Brain pericyte (primary cell): ENCODE measurements around the gene PTPRC.

Experiments used
- DNase-seq: peaks from one replicate; pipeline ENCODE4 v3.0.0-alpha.2; 2012; ENCODE audit warnings: low read depth, low spot score

Gene PTPRC

DNA sequence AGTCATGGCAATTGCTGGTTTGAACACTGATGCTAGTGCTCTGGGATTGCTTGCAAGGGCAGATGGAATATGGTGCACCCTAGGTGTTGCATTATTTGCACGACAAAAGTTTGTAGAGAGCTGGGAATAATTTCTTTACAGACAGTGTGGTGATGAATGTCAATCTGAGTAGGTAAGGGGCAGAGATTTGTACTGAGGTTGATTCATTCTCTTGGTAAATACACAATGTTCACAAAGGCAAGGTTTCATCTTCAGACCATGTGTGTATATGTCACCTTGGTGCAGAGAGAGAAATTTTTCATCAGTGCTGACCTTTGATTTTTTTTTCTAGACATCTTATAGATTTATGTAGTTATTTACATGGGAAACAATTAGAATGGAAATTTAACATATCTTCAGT lies 5.0 kb downstream of the PTPRC start:
- DNase-seq: no peak

DNA sequence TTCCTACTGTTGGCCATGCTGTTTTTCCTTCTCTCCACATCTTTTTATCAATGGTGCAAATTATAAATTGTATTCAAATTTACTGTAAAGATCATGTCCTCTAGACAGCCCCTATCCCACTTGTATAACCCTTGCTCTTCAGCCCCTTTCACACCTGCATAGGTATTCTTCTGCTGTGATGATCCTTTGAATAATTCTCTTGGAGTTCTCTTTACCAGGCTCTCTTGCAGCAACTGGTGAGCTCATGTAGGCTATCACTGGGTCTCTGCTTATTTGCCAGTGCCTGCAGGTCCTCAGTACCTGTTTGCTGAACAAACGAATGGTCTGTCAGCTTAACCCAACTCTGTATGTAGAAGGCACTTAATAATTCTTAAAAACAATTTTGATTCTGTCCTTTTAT lies 8.2 kb downstream of the PTPRC start:
- DNase-seq: no peak

DNA sequence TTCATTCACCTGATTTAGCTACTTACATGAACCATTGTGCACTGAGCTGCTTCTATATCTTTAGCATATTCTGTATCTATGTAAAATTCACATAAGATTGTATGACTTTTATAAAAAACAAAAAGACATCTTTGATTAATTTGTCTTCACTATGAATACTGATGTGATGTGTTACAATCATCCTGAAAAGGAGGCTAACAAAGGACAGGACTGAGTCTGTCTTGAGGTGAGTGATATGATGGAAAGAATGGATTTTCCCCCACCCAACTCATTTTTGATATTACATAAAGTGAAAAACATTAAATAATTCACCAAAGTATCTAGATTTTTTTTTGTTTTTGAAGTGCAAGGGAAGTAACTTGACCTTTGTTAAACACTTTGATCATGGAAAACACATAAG lies 9.8 kb downstream of the PTPRC start:
- DNase-seq: no peak

DNA sequence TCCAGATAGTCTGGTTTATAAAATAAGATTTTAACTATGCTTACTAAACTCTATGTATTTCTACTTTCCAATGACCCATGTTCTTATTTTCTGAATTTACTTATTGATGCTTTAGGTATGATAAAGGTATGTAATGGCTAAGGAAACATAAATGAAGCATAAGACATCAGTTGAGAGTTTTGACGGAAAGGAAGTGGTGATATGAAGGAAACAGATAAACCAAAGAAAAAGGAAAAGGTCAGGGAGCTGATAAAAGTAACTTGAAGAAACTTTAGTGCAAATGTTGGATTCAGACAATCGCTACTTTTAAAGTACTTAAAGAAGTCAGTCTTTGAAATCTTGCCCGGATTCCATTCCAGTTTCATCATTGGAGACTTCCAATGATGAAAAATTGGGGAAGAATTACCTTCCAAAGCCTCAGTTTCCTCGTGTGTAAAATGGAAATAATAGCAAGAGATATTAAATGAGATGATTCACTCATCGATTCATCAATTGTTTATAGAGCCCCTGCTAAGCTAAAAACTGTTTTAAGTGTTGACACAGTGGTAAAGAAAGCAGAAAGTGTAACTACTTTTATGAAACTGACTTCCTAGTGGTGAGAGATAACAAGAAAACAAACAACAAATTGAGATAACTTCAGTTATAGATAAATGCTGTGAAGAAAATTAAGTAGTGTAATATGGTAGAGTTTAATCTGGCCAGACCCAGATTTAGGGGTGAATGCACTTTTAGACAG lies 10.6 kb downstream of the PTPRC start:
- DNase-seq: no peak

DNA sequence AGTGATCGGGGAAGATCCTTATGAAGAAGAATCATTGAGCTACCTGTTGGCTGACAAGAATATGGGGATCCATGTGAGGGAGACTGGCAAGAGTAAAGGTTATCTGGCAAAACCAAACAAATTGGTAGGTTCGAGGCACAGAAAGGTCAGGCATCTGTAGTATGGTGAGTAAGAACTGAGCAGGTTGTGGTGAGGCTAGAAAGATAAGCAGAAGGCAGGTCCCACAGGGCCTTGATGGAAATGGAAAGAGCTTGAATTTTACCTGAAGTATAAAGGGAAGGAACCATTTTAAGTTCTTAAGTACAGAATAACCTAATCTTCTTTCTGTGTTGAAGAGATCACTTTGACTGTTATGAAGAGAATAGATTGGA lies 11.1 kb downstream of the PTPRC start:
- DNase-seq: no peak

DNA sequence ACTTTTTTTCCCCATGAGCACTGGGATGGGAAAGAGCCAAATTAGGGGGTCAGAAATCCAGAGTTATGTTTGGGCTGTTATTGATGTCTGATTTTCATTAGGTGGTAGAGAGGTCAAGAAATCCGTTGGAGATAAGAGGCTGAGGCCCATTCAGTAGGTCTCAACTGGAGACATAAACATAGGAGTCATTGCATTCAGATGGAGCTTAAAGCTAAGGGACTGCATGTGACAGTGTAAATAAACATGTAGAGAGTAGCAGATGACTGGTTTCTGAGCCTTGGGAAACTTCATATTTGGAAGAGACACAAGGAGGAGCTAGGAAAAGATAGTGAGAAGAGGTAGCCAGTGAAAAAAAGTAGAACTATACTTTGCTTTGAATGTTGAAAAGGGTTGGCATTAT lies 11.7 kb downstream of the PTPRC start:
- no peak for DNase-seq

DNA sequence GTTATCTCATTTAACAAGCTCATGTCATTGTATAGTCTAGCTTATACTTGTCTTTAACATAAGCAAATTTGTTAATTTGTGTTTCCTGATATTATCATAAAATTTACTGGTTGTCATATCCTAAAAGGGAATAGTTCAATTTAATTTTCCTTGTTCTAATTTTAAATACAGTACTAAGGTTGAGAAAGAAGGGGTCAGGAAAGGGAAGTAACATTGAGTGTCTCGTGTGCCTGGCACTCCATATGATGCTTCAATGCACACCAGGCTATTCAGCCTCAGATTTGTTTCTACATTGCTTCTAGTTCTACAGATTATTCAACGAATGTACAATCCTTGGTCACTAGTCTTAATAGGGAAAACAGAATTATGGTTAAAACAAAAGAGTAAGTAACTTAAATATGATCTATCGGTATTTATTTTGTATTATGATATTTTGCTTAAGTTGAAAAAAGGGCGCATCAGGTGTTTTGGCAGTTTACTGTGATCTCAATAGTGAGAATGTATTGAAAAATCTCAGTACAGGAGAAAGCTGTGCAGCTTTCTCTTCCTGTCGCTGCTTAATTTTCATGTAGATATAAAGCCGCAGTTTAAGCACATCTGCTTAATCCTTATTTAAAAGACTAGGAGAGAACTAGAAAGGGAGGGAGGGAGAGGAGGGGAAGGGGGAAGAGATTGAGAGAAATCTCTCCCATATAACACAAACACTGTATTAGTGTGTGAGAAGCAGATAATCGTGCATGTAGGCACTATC lies 13.0 kb downstream of the PTPRC start:
- DNase-seq: no peak

DNA sequence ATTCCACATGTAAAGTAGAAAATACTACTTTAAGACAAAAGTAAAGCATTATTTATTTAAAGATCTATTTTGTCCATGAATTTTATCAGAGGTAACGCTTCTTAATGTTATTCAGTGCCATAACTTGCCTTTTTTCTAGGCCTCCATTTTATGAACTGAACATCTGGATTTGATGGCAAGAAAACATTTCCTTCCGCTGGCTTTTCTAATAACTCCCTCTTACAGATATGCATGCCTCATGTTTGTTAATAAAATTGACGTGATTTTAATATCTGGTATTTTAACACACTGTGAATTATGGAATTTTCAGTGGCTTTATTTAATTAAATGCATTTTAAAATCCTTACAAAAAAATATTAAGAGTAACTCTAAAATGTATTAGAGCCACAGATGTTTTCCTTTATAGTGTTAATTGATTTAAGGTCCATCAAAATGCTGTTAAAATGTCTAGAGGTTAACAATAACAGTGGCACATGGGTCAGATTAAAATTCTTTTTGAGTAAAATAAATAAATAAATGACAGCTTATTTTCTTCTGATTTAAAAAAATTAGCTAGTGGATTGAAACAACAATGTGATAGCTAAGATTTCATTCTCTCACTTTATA lies 15.1 kb downstream of the PTPRC start:
- DNase-seq: no peak

DNA sequence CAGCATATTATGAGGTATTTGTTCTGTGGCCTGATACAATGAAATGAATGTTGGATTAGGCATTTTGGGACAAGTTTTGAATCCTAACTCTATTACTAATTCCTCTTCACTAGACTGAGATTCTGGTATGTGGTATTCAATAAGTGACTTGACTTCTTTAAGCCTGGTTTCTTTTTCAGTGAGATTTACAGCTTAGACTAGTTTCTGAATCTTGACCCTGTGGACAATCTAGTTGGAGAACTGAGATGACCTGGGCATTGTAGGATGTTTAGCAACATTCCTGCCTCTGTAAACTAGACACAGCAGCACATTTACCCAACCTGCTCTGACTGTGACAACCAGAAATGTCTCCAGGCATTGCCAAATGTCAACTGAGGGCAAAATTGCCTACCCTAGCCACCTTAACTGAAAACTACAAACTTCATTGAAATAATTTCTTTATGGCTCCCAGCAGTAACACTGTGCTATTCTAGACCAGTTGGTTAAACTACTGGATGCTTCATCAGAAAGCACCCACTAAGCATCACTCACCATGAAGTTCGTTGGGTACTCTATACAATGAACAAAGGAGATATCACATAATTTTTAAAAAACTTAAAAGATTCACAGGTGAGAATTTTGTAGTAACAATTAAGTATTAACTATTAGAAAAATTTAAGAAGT lies 16.8 kb downstream of the PTPRC start:
- DNase-seq: no peak

DNA sequence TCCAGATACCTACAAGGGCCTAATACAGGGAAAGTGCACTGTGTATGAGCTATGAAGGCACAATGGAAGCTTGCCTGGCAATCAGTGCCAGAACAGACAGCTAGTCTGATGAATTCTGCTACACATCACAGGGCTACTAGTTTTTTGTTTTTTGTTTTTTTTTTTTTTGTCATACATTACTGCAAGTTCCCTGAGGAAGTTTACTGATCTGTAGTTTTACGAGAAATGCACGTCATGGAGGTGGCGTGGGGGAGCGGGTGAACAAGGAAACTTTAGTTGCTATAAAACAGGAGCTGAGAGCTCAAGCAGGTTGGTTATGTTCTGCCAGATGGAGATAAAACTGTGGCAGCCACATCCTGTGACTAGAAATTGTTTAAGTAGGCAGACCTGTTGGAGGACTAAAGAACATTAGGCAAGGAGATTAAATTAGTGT lies 17.7 kb downstream of the PTPRC start:
- DNase-seq: no peak

DNA sequence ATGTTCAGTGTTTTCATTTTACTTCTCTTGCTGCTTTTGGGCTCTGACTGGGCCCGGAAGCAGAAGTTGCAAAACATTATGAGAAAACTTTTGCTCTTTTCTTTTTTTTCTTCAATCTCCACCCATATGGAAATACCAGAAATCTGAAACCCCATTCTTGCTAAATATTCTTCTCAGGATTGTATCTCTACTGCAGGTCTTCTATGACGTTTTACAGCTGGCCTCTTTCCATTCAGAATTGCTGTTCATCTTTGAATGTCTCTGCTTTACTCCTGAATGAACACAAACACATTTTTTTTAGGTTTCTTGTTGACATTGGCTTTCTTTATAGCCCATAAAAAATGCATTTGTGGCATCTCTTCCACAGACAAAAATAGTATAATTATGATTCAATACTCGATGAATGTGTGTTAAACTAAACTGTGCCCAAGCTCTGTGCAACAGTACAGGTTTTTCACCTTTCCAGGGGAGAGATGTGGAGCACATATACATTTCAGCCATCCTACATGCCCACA lies 18.8 kb downstream of the PTPRC start:
- peak; percentile 77 for DNase-seq

DNA sequence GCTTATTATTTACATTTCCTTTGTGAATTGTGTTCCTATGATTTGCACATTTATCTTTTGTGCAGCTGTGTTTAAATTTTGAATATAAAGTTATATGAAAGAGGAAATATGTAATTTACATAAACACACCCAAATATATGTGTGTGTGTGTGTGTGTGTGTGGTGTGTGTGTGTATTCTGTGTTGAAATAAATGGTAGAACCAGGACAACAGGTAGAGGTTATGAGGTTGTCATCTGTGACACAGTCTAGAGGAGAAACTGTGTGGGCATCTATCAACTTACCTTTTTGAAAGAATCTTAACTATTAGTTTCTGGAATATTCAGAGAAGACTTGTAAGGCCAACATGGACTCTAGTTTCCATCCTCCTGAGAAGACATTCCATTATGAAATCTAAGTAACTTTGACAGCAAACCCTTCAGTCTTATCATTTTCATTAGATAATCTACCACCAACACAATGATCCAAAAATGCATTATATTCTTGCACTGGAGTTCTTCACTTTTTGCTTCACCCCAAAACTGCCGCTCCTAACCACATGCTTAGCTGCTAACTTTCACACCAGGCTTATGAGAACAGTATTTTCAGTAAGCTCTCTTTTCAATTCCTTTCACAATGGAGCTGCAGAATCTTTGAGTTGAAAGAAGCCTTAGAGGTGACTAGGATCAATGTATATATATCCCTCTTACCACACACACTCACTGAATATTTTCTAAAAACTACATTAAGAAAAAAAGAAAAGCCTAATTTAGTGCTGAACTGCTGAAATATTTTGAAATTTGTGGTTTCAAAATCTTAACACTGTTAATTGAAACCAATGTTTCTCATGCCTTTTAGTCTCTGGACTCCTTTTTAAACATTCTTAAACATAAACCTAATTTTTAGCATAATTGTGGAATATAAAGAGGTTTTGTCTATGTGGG lies 21.8 kb downstream of the PTPRC start:
- no peak for DNase-seq

DNA sequence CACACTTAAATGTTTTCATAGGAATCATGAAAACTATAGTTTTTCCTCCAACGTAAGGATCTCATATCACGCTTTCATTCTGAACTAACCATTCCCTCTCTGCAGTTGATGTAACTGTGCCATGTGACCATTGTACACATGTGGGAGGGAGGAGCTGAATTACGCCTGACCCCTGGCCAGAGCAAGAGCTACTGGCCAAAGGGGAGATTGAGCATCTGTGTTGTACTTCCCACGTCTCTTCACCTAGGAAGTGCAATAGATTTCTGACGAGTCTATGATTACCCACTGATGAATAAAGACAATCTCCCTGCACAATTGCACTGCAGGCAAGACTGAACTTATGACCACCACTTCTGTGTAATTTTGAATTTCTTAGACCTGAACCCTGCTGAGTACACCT lies 24.0 kb downstream of the PTPRC start:
- no peak for DNase-seq

DNA sequence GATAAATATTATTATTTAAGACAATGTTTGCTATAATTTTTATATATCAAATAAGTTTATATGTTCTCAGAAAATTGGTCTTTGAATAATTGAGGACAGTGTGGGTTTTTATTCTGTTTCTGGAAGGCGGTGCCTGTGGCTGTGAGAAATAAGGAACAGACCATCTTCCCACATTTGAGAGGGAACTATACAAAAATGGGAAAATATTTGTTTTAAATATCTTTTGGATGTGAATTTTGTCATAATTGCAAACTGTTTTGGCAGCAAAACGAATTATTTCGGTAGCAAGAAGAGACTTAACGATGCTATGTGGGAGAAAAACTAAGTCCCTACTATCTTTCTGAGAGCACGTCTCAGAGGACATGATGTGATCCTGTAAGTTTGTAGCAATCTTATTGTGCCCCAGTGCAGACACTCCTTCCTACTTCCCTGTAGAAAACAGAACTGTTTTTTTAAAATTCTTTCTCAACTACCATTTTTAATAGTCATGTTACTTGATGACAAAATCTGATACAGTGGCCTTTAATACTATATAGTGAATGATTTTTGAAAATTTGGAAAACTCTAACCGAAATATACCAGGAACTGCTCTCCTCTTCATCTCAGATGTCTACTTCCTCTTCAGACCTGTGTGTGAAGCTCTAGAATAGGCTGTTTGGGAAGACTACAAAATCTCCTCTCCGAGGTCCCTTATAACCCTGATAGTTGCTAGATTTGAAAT lies 25.4 kb downstream of the PTPRC start:
- no peak for DNase-seq

DNA sequence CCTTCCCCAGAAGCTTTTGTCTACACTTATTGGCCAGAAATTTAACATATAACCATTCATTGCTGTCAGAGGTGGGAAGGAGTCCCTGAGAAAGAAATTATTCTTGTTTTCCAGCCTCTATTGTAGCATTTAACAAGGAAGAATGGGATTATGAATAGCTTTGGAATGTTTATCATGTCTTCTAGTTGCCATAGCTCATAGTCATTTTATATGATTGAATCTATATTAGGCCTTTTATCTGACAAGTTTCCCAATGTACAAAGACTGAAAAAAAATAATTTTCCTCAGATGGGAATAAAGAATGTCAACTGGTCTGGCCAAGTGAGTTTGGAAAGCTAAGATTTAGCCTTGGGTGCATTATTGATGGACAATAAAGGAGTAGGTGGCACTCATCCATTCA lies 28.3 kb downstream of the PTPRC start:
- DNase-seq: no peak

DNA sequence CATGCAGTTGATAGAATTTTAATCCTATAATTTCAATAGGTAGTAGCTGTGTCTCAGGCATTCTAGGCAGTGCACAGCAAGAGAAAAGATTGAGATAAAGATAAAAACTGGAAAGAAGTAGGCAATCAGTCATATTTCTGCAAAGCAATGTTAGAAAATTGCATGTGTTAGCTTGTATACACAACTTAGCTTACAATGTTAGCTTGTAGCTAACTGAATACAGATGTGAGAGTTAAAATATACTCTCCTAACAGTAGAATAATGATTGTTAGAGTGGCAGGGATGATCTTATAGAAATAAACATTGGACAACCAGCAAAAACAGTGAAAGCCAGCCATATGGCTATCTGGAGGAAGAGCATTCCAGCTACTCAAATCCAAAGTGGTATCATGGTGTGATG lies 29.0 kb downstream of the PTPRC start:
- DNase-seq: no peak

DNA sequence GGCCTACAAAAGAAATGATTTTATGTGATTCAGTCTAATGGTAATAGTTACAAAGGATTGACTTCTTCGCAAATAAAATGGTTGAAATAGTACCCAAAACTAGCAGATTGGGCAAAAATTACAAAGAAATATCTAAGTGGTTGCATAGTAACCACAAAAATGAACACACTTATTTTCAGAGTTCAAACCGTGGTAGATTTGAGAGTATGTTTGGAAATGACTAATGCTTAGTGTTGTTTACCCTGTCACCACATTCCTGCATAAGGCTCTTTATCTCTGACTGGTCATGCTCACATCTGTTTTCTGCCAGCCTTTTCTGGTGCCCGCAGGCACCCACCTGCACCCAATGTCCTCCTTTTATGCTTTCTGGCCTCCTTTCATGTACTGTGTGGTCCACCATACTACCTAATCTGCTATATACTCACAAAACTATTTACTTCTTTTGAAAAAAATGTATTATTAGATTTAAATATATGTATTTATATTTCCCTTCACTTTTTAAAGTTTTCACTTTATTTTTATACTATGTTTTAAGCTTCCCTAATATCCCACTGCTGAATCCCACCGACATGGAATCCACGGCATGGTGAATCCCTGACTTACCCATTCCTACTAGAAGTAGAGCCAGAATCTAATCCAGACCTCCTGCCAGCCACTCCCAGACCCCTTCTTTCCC lies 30.3 kb downstream of the PTPRC start:
- DNase-seq: no peak

DNA sequence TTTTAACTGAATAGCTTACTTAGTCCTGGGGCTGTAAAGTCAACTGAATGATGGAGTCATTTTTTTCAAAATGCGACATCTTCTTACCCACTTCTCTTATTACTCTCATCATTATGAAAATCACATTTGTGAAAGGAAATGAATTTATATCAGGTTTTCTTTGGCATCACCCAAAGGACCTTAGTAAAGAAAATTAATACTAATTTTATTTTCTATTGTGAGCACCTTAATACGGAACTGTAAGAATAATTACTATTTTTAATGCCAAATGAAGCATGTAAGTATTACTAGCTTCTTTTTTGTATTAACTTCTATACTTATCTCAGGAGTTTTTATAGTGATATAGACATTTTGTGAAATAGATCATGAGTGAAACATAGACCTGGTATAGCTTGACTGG lies 30.9 kb downstream of the PTPRC start:
- no peak for DNase-seq

DNA sequence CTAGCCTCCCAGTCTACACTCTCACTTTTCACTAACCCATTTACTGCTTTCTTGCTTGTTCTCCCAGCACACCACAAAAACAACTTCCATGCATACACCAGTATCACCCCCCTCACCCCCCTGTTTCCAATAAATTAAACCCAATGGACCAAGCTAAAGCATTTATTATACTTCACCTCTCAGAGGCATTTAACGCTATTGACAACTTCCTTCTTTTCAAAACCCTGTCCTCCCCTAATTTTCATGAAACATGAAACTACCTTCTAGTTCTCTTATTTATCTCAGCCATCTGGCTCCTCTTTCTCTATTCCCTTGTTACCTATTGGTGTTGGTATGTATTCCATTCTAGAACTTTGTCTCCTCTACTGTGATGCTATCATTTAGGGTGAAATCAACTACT lies 32.3 kb downstream of the PTPRC start:
- DNase-seq: no peak

DNA sequence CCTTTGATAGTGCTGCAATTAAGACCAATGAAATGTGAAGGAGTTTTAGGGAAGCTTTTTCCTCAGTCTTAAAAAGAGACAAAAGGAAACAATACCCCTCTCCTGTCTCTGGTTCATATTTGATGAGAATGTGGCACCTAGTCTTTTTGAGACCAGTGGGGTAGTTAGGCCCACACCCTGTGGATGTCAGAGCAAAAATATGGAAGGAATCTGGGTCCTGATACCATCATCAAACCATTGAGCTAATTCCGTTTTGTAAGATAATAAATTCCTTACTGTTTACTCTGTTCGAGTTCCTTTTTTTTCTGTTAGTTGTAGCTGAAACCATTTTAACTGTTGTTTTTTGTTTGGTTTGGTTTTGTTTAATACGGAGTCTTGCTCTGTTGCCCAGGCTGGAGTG lies 33.3 kb downstream of the PTPRC start:
- DNase-seq: no peak
